ENCODE measurements around the gene METTL15.

DNA sequence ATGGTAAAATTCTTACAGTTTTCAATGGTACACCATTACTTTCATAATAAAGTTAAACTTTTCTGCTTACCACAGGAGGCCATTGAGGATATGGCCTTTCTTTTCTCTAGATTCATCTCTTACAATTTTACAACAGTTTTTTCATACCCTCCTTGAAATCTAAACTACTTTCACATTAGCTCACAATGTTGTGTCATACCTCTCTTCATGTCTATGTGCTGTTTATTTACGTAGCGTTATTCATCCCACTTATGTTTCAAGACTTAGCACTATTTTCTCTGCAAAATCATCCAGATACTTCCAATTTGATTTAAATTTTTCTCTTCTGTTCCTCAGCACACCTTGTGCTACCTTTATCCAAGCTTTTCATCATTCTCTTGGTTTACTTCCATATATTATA lies 123.3 kb downstream of the METTL15 start:
- TF ChIP-seq CTCF (IDR thresholded peaks at IDR 0.05 in 8 of 11, conservative IDR thresholded peaks at IDR 0.05 in 3 of 11) (no peak), POLR2A (IDR thresholded peaks at IDR 0.05) (no peak), POLR2AphosphoS5 (IDR thresholded peaks at IDR 0.05) (no peak)
